MM.1S (cell line): Measurements from ENCODE around the gene HTR3B.

Experiments used
- DNase-seq: peaks from one replicate; pipeline ENCODE4 v3.0.0-alpha.2; 2015
- H2AFZ ChIP-seq: fragments of 300-600 bp; sonication (generic); 2 replicates; pipeline ENCODE4 v1.6.0; 2016; ENCODE audit warnings: antibody characterized with exemption, low read length
- H3F3A ChIP-seq: fragments of 300-600 bp; sonication (generic); 2 replicates; pipeline ENCODE4 v1.6.1; 2016; ENCODE audit warnings: mild to moderate bottlenecking, antibody characterized with exemption, low read length, moderate library complexity, mixed read lengths; ENCODE audit not compliant: insufficient read depth
- H3K27ac ChIP-seq: fragments of 300-600 bp; sonication (generic); 2 replicates; pipeline ENCODE4 v1.5.1; 2016; ENCODE audit warnings: mild to moderate bottlenecking, low read length
- H3K27me3 ChIP-seq: fragments of 300-600 bp; sonication (generic); replicated peaks from 2 replicates; pipeline ENCODE4 v1.6.0; 2016; ENCODE audit warnings: low read length; ENCODE audit not compliant: insufficient read depth
- H3K36me3 ChIP-seq: fragments of 300-600 bp; sonication (generic); replicated peaks from 2 replicates; pipeline ENCODE4 v1.6.1; 2016; ENCODE audit warnings: mild to moderate bottlenecking, low read length, mixed read lengths; ENCODE audit not compliant: insufficient read depth
- H3K4me1 ChIP-seq: fragments of 300-600 bp; sonication (generic); 2 replicates; pipeline ENCODE4 v1.6.1; 2016; ENCODE audit warnings: low read length, mixed read lengths
- H3K4me2 ChIP-seq: fragments of 300-600 bp; sonication (generic); 2 replicates; pipeline ENCODE4 v1.6.0; 2016; ENCODE audit warnings: low read depth, low read length
- H3K4me3 ChIP-seq: fragments of 300-600 bp; sonication (generic); 2 replicates; pipeline ENCODE4 v1.5.1; 2016; ENCODE audit warnings: low read length, mixed read lengths
- H3K79me2 ChIP-seq: fragments of 300-600 bp; sonication (generic); 2 replicates; pipeline ENCODE4 v1.6.1; 2016; ENCODE audit warnings: mixed run types, low read length, mixed read lengths
- H3K9ac ChIP-seq: fragments of 300-600 bp; sonication (generic); 2 replicates; pipeline ENCODE4 v1.6.1; 2016; ENCODE audit warnings: low read length, mixed read lengths
- H3K9me2 ChIP-seq: fragments of 300-600 bp; sonication (generic); replicated peaks from 2 replicates; pipeline ENCODE4 v1.6.1; 2016; ENCODE audit warnings: mild to moderate bottlenecking, low read length, mixed read lengths; ENCODE audit not compliant: insufficient read depth
- H3K9me3 ChIP-seq: fragments of 300-600 bp; sonication (generic); replicated peaks from 2 replicates; pipeline ENCODE4 v1.6.1; 2016; ENCODE audit warnings: mild to moderate bottlenecking, low read length, mixed read lengths; ENCODE audit not compliant: insufficient read depth
- H4K20me1 ChIP-seq: fragments of 300-600 bp; sonication (generic); 2 replicates; pipeline ENCODE4 v1.6.1; 2016; ENCODE audit warnings: mild to moderate bottlenecking, low read length, moderate library complexity, mixed read lengths; ENCODE audit not compliant: insufficient read depth
- CTCF ChIP-seq: fragments of 300-600 bp; sonication (generic); IDR thresholded peaks from 2 replicates; pipeline ENCODE4 v1.5.1; 2016; ENCODE audit warnings: antibody characterized with exemption, low read length, mixed read lengths
- EZH2 ChIP-seq: fragments of 300-600 bp; sonication (generic); optimal IDR thresholded peaks from 2 replicates; pipeline ENCODE3; 2017; ENCODE audit warnings: low read depth, mild to moderate bottlenecking, antibody characterized with exemption, low read length, mixed read lengths
- EZH2phosphoT487 ChIP-seq: fragments of 300-600 bp; sonication (generic); IDR thresholded peaks from 2 replicates; pipeline ENCODE4 v1.6.1; 2018; ENCODE audit warnings: antibody characterized with exemption, low read length

The HTR3B gene

DNA sequence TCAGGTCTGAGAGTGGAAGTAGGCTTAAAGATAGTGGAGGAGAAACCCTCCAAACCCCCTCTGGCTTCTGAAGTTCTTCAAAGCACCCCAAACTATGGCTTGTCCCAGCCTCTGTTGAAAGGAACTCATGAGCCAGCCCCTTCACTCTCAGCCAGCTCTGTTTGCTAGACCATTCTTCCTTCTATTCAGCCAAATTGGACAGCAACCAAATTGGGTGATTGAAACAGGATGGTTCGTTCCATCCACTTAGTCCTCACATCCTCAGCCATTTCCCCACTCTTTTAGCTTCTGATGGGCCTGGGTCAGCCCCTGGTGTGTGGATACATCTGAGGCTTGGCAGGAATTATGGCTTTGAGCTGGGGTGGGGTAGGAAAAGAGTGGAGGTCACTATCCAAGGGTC is 74.8 kb downstream of the HTR3B start:
- TF ChIP-seq CTCF (no peak), EZH2phosphoT487 (no peak), EZH2 (no peak)
- H3K27ac ChIP-seq, result no peak overlapping the region
- H3K27me3 ChIP-seq, result peaks cover 14% of the 10 kb centered on the region
- H3F3A ChIP-seq, result no peaks in the 10 kb centered on the region
- H3K4me1 ChIP-seq, result no peaks in the 10 kb centered on the region
- H3K4me2 ChIP-seq, result no peak overlapping the region
- H3K79me2 ChIP-seq, result no peaks in the 10 kb centered on the region
- no peak overlapping the region for H2AFZ ChIP-seq
- no peaks in the 10 kb centered on the region for H4K20me1 ChIP-seq
- H3K9ac ChIP-seq, result no peak overlapping the region
- no peaks in the 10 kb centered on the region for H3K9me3 ChIP-seq
- no peaks in the 10 kb centered on the region for H3K36me3 ChIP-seq
- DNase-seq, result no peak
- no peak overlapping the region for H3K4me3 ChIP-seq
- H3K9me2 ChIP-seq, result no peaks in the 10 kb centered on the region

GRCh38 chr11:113980785-113981184 is 76.2 kb downstream of the HTR3B start:
- H4K20me1 ChIP-seq, result no peaks in the 10 kb centered on the region
- no peaks in the 10 kb centered on the region for H3K9me2 ChIP-seq
- no peaks in the 10 kb centered on the region for H3F3A ChIP-seq
- H3K27ac ChIP-seq, result no peak overlapping the region
- H3K9ac ChIP-seq, result no peak overlapping the region
- peaks cover 14% of the 10 kb centered on the region for H3K27me3 ChIP-seq
- no peaks in the 10 kb centered on the region for H3K79me2 ChIP-seq
- no peaks in the 10 kb centered on the region for H3K4me1 ChIP-seq
- no peak overlapping the region for H2AFZ ChIP-seq
- no peak overlapping the region for H3K4me2 ChIP-seq
- H3K4me3 ChIP-seq, result no peak overlapping the region
- no peaks in the 10 kb centered on the region for H3K36me3 ChIP-seq
- no peaks in the 10 kb centered on the region for H3K9me3 ChIP-seq
- DNase-seq, result no peak
- TF ChIP-seq EZH2phosphoT487 (no peak), CTCF (no peak), EZH2 (no peak)

DNA sequence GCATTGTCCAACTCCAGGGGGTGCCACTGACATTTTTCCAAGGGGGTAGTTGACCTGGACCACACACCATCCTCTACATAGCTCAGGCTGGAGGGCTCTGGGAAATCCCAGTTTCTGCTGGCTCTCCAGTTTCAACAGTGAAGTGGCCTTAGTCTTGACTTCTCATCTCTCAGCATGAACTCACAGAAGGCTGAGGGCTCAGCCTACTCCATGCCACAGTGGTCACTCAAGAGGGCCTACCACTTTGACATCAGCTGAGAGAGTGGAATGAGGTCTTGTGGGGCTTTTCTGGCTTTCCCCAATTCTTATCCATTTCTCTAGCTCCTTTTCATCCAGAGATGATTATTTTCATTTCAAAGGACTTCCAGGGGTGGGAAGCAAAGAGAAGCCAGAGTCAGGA is 77.7 kb downstream of the HTR3B start:
- peaks cover 14% of the 10 kb centered on the region for H3K27me3 ChIP-seq
- no peaks in the 10 kb centered on the region for H3F3A ChIP-seq
- H3K4me1 ChIP-seq, result no peaks in the 10 kb centered on the region
- no peaks in the 10 kb centered on the region for H3K9me2 ChIP-seq
- no peak overlapping the region for H2AFZ ChIP-seq
- no peak for TF ChIP-seq CTCF
- no peak for TF ChIP-seq EZH2
- no peak for TF ChIP-seq EZH2phosphoT487
- H3K27ac ChIP-seq, result no peak overlapping the region
- no peaks in the 10 kb centered on the region for H3K79me2 ChIP-seq
- no peak overlapping the region for H3K9ac ChIP-seq
- H3K4me3 ChIP-seq, result no peak overlapping the region
- no peaks in the 10 kb centered on the region for H3K36me3 ChIP-seq
- H3K4me2 ChIP-seq, result no peak overlapping the region
- DNase-seq, result no peak
- no peaks in the 10 kb centered on the region for H3K9me3 ChIP-seq
- no peaks in the 10 kb centered on the region for H4K20me1 ChIP-seq
